HepG2 (cell line): ENCODE data around the gene SIVA1. TPM values are rescaled to one million over a fixed set of nuclear protein-coding genes. Genes with fewer than 3 reads are reported as not detected.
A peak's percentile ranks its signal among the peaks of the same experiment; 100 is the strongest.

ENCODE experiments used
- ATAC-seq: fragments of 200-7000 bp; cut with Tn5 transposase; 3 replicates; pipeline ENCODE4 v1.9.1; 2020; ENCODE audit warnings: mild to moderate bottlenecking, moderate library complexity
- BruUV-seq: library from RNA; stranded (reverse); fragments of 400-500 nt; replicated peaks from 2 replicates; lab custom pipeline; 2021; lab: Mats Ljungman, UMichigan
- CTCF ChIA-PET: fragments of 300-600 bp; formaldehyde crosslinking; extraction: SDS; loops from one replicate; lab custom pipeline; 2021; ENCODE audit warnings: low total read pairs, inconsistent platforms, low intra/inter-chr PET ratio; lab: Yijun Ruan, JAX
- POLR2A ChIA-PET: fragments of 350-600 bp; sonication (Branson Sonifier 250); formaldehyde crosslinking; loops from one replicate; lab custom pipeline; 2020; ENCODE audit warnings: antibody characterized with exemption, inconsistent platforms; lab: Yijun Ruan, JAX
- DNase-seq: peaks from one replicate; pipeline ENCODE4 v3.0.0-alpha.2; 2015; ENCODE audit warnings: low spot score
- FAIRE-seq: peaks from 3 replicates; lab custom pipeline; 2011; peaks lifted over from hg19 to GRCh38; lab: Jason Lieb, UNC
- H2AFZ ChIP-seq: one replicate; pipeline ENCODE4 v1.6.1; 2011; ENCODE audit warnings: low read length, inconsistent platforms
- H3K27ac ChIP-seq: fragments of 300-600 bp; 3 replicates; pipeline ENCODE4 v1.8.0; 2011; ENCODE audit warnings: mixed run types, mild to moderate bottlenecking, mixed read lengths, low read length, inconsistent platforms; ENCODE audit not compliant: insufficient read depth; ENCODE audit errors: extremely low read length
- H3K27me3 ChIP-seq, 2 experiments: fragments of 200-600 bp in 1 of 2; 2 replicates in 1 of 2; 3 replicates in 1 of 2; pipeline versions ENCODE4 v1.6.0 to v1.8.0; 2011; ENCODE audit warnings: low read length in 2 of 2, mild to moderate bottlenecking in 2 of 2, moderate library complexity in 2 of 2, inconsistent platforms in 1 of 2; ENCODE audit not compliant: insufficient read depth in 2 of 2, control insufficient read depth in 1 of 2
- H3K36me3 ChIP-seq, 2 experiments: fragments of 200-600 bp in 1 of 2; replicated peaks in 1 of 2; 2 replicates in 1 of 2; 3 replicates in 1 of 2; pipeline versions ENCODE4 v1.5.1 to v1.8.0; 2011; ENCODE audit warnings: low read length in 2 of 2, inconsistent platforms in 1 of 2; ENCODE audit not compliant: insufficient read depth in 2 of 2, control insufficient read depth in 1 of 2
- H3K4me1 ChIP-seq: 2 replicates; pipeline ENCODE4 v1.5.1; 2012; ENCODE audit warnings: low read length, inconsistent platforms; ENCODE audit not compliant: insufficient read depth
- H3K4me2 ChIP-seq: 2 replicates; pipeline ENCODE4 v1.6.0; 2011; ENCODE audit warnings: low read depth, low read length, inconsistent platforms
- H3K4me3 ChIP-seq, 3 experiments: fragments of 200-600 bp in 1 of 3; sonication (generic), shearing (Covaris generic) in 1 of 3; replicated peaks in 1 of 3; 2 replicates each; pipeline ENCODE4 v1.5.1; 2011 to 2016; ENCODE audit warnings: low read length in 3 of 3, inconsistent platforms in 2 of 3, low read depth in 2 of 3, mild to moderate bottlenecking in 2 of 3, control low read depth in 1 of 3, mixed read lengths in 1 of 3; ENCODE audit not compliant: insufficient read depth in 1 of 3
- H3K79me2 ChIP-seq: one replicate; pipeline ENCODE4 v1.6.1; 2011; ENCODE audit warnings: low read length, inconsistent platforms; ENCODE audit not compliant: insufficient read depth
- H3K9ac ChIP-seq: 2 replicates; pipeline ENCODE4 v1.6.0; 2011; ENCODE audit warnings: mild to moderate bottlenecking, low read depth, low read length, inconsistent platforms; ENCODE audit not compliant: insufficient read depth
- H3K9me3 ChIP-seq: 2 replicates; pipeline ENCODE4 v1.5.1; 2012; ENCODE audit warnings: mild to moderate bottlenecking, low read length
- H4K20me1 ChIP-seq: 2 replicates; pipeline ENCODE4 v1.6.0; 2011; ENCODE audit warnings: inconsistent platforms, mild to moderate bottlenecking, low read length, moderate library complexity; ENCODE audit not compliant: insufficient read depth
- MTF2 ChIP-seq: sonication (generic); formaldehyde crosslinking; IDR thresholded peaks from 2 replicates; pipeline ENCODE4 v1.5.0; 2020; ENCODE audit warnings: missing genetic modification reagents, borderline replicate concordance
- POLR2A ChIP-seq, 2 experiments: IDR thresholded peaks; 2 replicates each; pipeline ENCODE4 v1.6.1; 2011; ENCODE audit warnings: low read depth in 2 of 2, low read length in 2 of 2, mild to moderate bottlenecking in 1 of 2, moderate library complexity in 1 of 2; ENCODE audit not compliant: insufficient read depth in 1 of 2
- REST ChIP-seq, 2 experiments: IDR thresholded peaks; 2 replicates each; pipeline ENCODE4 v1.6.1; 2011 to 2012; ENCODE audit warnings: low read length in 2 of 2, borderline replicate concordance in 1 of 2, low read depth in 1 of 2, mild to moderate bottlenecking in 1 of 2, moderate library complexity in 1 of 2
- ZNF318 ChIP-seq: sonication (generic); formaldehyde crosslinking; IDR thresholded peaks from 2 replicates; pipeline ENCODE4 v1.4.0; 2020; ENCODE audit warnings: mild to moderate bottlenecking, missing genetic modification reagents
- ZNF7 ChIP-seq: IDR thresholded peaks from 2 replicates; pipeline ENCODE4 v1.6.1; 2016; ENCODE audit warnings: missing biosample characterization, missing genetic modification reagents
- ZNF770 ChIP-seq: sonication (generic); formaldehyde crosslinking; IDR thresholded peaks from 2 replicates; pipeline ENCODE4 v1.5.0; 2020; ENCODE audit warnings: mild to moderate bottlenecking, missing genetic modification reagents
- WGBS: methylation state at CpG from one replicate; pipeline ENCODE4 v1.1.6; 2017; ENCODE audit warnings: low lambda C conversion rate; 5-methylcytosine and 5-hydroxymethylcytosine counted together
- in situ Hi-C: cut with HindIII; loops from 2 replicates; pipeline ENCODE4 v1.10.0; 2017; ENCODE audit warnings: low pct_unique_long_range_greater_than_20kb; ENCODE audit not compliant: extremely low pct_ligation_motif_present
- intact Hi-C: fragments of 100-400 bp; cut with micrococcal nuclease; formaldehyde crosslinking; loops from one replicate; pipeline ENCODE4 v1.10.0; 2022; ENCODE audit not compliant: unreplicated experiment
- polyA plus RNA-seq, 8 experiments: library from polyadenylated mRNA; depleted of rRNA in 3 of 8; stranded (reverse) in 7 of 8; unstranded in 1 of 8; fragments of >200 nt; fragmentation: Illumina TruSeq in 4 of 8; extraction: Trizol in 4 of 8; gene quantifications; 2 replicates each; pipeline versions ENCODE4 v1.2.1 to v1.2.3, GENCODE V29; 2011 to 2016; ENCODE audit warnings: low read depth in 4 of 8, missing spikeins in 1 of 8, mixed read lengths in 1 of 8; ENCODE audit not compliant: insufficient read depth in 1 of 8
- total RNA-seq, 5 experiments: library from RNA; depleted of rRNA; stranded (reverse); fragments of >200 nt; fragmentation: Illumina TruSeq; extraction: Trizol; gene quantifications; 2 replicates each; pipeline ENCODE4 v1.2.3, GENCODE V29; 2016; ENCODE audit warnings: low read depth in 1 of 5

SIVA1 gene
- total and polyA plus RNA-seq, 2 of the 13 experiments (the other 11 are each of a cell fraction or from before 2014, with no cell fraction given): 123 to 186 TPM

- no peak for TF ChIP-seq REST (IDR thresholded peaks at IDR 0.05; ENCODE audit: borderline replicate concordance in 1 of 2, low read depth in 1 of 2, low read length in 2 of 2)
Measured at GRCh38 chr14:104751539-104752422, 1.2 kb upstream of the SIVA1 start (continued).

GRCh38 chr14:104752423-104752734 is 568 bp upstream of the SIVA1 start:
- ChIA-PET CTCF (no interaction called here), POLR2A (interaction anchor here (0.5 to 4.8 kb wide), 19 partner anchors 9 to 536 kb away, joined by 3 to 72 read pairs (median 6); partner anchors contain the start of genes ADSS1, CDCA4, CEP170B and ZBTB42)
- Histone ChIP-seq H3K4me2 (peak overlapping the region; percentile 90), H3K36me3 (peaks cover 8 to 18% of the 10 kb centered on the region in 2 experiments; a peak in 4 of 5 replicates), H3K4me3 (peak overlapping the region; percentile 18 to 94 (median 42); a peak in 4 of 6 replicates), H4K20me1 (peaks cover 16% of the 10 kb centered on the region), H3K9me3 (no peaks in the 10 kb centered on the region), H3K9ac (peak overlapping the region; percentile 73), H3K4me1 (peaks cover 75% of the 10 kb centered on the region), H3K27ac (peak overlapping the region; percentile 82), H3K27me3 (no peaks in the 10 kb centered on the region), H3K79me2 (peaks cover 38% of the 10 kb centered on the region), H2AFZ (no peak overlapping the region)
- WGBS: 12% methylated on average over 18 of the region's 21 CpGs
- BruUV-seq: no TSS peak
- no peak for FAIRE-seq
- in situ Hi-C loops: no loop called here
- intact Hi-C loops: loop anchor here (2.0 kb wide), 1 partner anchor 14 kb away; no protein-coding TSS in a partner anchor
- peak; percentile 75 for ATAC-seq
- no peak for DNase-seq
- TF ChIP-seq ZNF770 (CRISPR knock-in tag) (peak; percentile 92), ZNF7 (CRISPR knock-in tag) (peak; percentile 45; the same call in 1 of the 2 replicates), MTF2 (CRISPR knock-in tag) (0 out of 2 replicates have a peak, but pooled peaks have one; percentile 1), ZNF318 (CRISPR knock-in tag) (0 out of 2 replicates have a peak, but pooled peaks have one; percentile 1), POLR2A (IDR thresholded peaks at IDR 0.05; ENCODE audit: insufficient read depth in 1 of 2, low read depth in 2 of 2, low read length in 2 of 2) (peak; percentile 30 to 72; a peak in 3 of 4 replicates)
